T-helper 2 cell (primary cell): ENCODE data around the gene SNRPD1.
A peak's percentile ranks its signal among the peaks of the same experiment; 100 is the strongest.
"Not testable (repeated sequence)": the region's sequence is repeated elsewhere in the genome, so short reads cannot be mapped to it uniquely, and the experiment has no call there.

ENCODE experiments used
- DNase-seq, 5 experiments: peaks; one replicate each; pipeline versions ENCODE4 v3.0.0 to v3.0.0-alpha.2; 2012 to 2022
- total RNA-seq, 2 donors: gene quantifications; one replicate each; lab custom pipeline; 2026; lab: John Stamatoyannopoulos, UW

Gene SNRPD1
- total RNA-seq = 23.1 to 29.9 reads per million in 2 donors

- peak; percentile 74 to 94 (median 78) for DNase-seq
These were observed at the start of gene SNRPD1 for GRCh38 chr18:21612125-21613039. Gene SNRPD1, plus strand, starts transcription at chr18:21612314. Its CDS starts 116 bp downstream, at chr18:21612430.

- DNase-seq = no peak
These were observed 40.3 kb upstream of the SNRPD1 start for GRCh38 chr18:21571772-21572171.

- DNase-seq = no peak
These were observed 36.5 kb upstream of the SNRPD1 start for GRCh38 chr18:21575656-21576055.

- DNase-seq = no peak
These were observed 27.7 kb upstream of the SNRPD1 start for GRCh38 chr18:21584391-21584790.

- not testable (repeated sequence) for DNase-seq
These were observed 19.8 kb upstream of the SNRPD1 start for GRCh38 chr18:21592361-21592760.

GRCh38 chr18:21593540-21594257 is 18.4 kb upstream of the SNRPD1 start:
- DNase-seq = peak in 1 of 5 experiments; percentile 67

- DNase-seq = no peak
These were observed 14.5 kb upstream of the SNRPD1 start for GRCh38 chr18:21597620-21598019.

- DNase-seq = peak in 1 of 5 experiments; percentile 8
These were observed 13.2 kb upstream of the SNRPD1 start for GRCh38 chr18:21598726-21599584.

GRCh38 chr18:21599585-21600525 is 12.3 kb upstream of the SNRPD1 start:
- peak in 2 of 5 experiments; percentile 40 to 44 for DNase-seq

- peak; percentile 84 to 99 (median 91) for DNase-seq
These were observed 11.3 kb upstream of the SNRPD1 start, which contains the start of gene ESCO1 for GRCh38 chr18:21600526-21601410. Gene ESCO1, minus strand, starts transcription at chr18:21600704. Its CDS starts 25,861 bp downstream, at chr18:21574843.

GRCh38 chr18:21602299-21602587 is 9.9 kb upstream of the SNRPD1 start:
- no peak for DNase-seq

GRCh38 chr18:21604671-21605070 is 7.4 kb upstream of the SNRPD1 start:
- DNase-seq = no peak

- DNase-seq = no peak
These were observed 6.9 kb upstream of the SNRPD1 start for GRCh38 chr18:21605213-21605612.

- DNase-seq = peak in 1 of 5 experiments; percentile 16
These were observed 551 bp upstream of the SNRPD1 start for GRCh38 chr18:21611401-21612124.

- not testable (repeated sequence) for DNase-seq
These were observed 9.5 kb downstream of the SNRPD1 start for GRCh38 chr18:21621640-21622039.

- no peak for DNase-seq
These were observed 17.1 kb downstream of the SNRPD1 start for GRCh38 chr18:21629089-21629832.

- DNase-seq = no peak
These were observed 20.3 kb downstream of the SNRPD1 start for GRCh38 chr18:21632393-21632792.

- DNase-seq = no peak
These were observed 22.6 kb downstream of the SNRPD1 start for GRCh38 chr18:21634588-21635199.
